SK-N-SH (cell line): ENCODE results near the gene MCUB. TPM values are rescaled to one million over a fixed set of nuclear protein-coding genes. Genes with fewer than 3 reads are reported as not detected.

Source experiments
- CTCF ChIA-PET: fragments of 300-600, 350-600 bp; formaldehyde crosslinking; extraction: SDS; loops from one replicate; lab custom pipeline; 2021; lab: Yijun Ruan, JAX
- POLR2A ChIA-PET: fragments of 350-600 bp; sonication (Branson Sonifier 250); formaldehyde crosslinking; extraction: SDS; loops from one replicate; lab custom pipeline; 2020; ENCODE audit warnings: antibody characterized with exemption, inconsistent platforms; lab: Yijun Ruan, JAX
- DNase-seq: peaks from one replicate; pipeline ENCODE4 v3.0.0; 2012
- H2AFZ ChIP-seq: fragments of 200-600 bp; sonication (generic); 2 replicates; pipeline ENCODE4 v1.8.1; 2016; ENCODE audit warnings: antibody characterized with exemption, mild to moderate bottlenecking, low read depth
- H3F3A ChIP-seq: fragments of 200-600 bp; sonication (generic); replicated peaks from 2 replicates; pipeline ENCODE3; 2016; ENCODE audit warnings: antibody characterized with exemption, mild to moderate bottlenecking; ENCODE audit not compliant: insufficient read depth
- H3K27ac ChIP-seq, 2 experiments: fragments of 200-500 bp in 1 of 2; fragments of 200-600 bp in 1 of 2; sonication (Bioruptor generic) in 1 of 2; sonication (generic), shearing (Covaris generic) in 1 of 2; 2 replicates each; pipeline versions ENCODE4 v1.5.1 to v1.6.1; 2014 to 2016; ENCODE audit warnings: low read depth in 2 of 2, inconsistent platforms in 1 of 2, low read length in 1 of 2, mild to moderate bottlenecking in 1 of 2, mixed read lengths in 1 of 2
- H3K27me3 ChIP-seq: fragments of 200-600 bp; sonication (generic), shearing (Covaris generic); 2 replicates; pipeline ENCODE4 v1.6.1; 2016; ENCODE audit warnings: mixed run types; ENCODE audit not compliant: insufficient read depth
- H3K36me3 ChIP-seq, 2 experiments: fragments of 200-500 bp in 1 of 2; fragments of 200-600 bp in 1 of 2; sonication (Bioruptor generic) in 1 of 2; sonication (generic) in 1 of 2; replicated peaks in 1 of 2; 2 replicates each; pipeline versions ENCODE3 to v1.5.1; 2014 to 2016; ENCODE audit warnings: low read length in 1 of 2, mild to moderate bottlenecking in 1 of 2; ENCODE audit not compliant: insufficient read depth in 2 of 2, control insufficient read depth in 1 of 2
- H3K4me1 ChIP-seq, 2 experiments: fragments of 200-500 bp in 1 of 2; fragments of 200-600 bp in 1 of 2; sonication (Bioruptor generic) in 1 of 2; sonication (generic), shearing (Covaris generic) in 1 of 2; 2 replicates each; pipeline versions ENCODE4 v1.5.1 to v1.6.1; 2014 to 2016; ENCODE audit warnings: low read depth in 1 of 2, low read length in 1 of 2, mixed run types in 1 of 2; ENCODE audit not compliant: insufficient read depth in 2 of 2, control insufficient read depth in 1 of 2
- H3K4me2 ChIP-seq: fragments of 200-600 bp; sonication (generic), shearing (Covaris generic); 2 replicates; pipeline ENCODE4 v1.6.1; 2017; ENCODE audit warnings: mixed run types
- H3K4me3 ChIP-seq, 2 experiments: fragments of 200-500 bp in 1 of 2; fragments of 200-600 bp in 1 of 2; sonication (Bioruptor generic) in 1 of 2; sonication (generic), shearing (Covaris generic) in 1 of 2; 2 replicates each; pipeline versions ENCODE4 v1.5.1 to v1.8.1; 2014 to 2016; ENCODE audit warnings: low read depth in 2 of 2, inconsistent platforms in 1 of 2, low read length in 1 of 2, mild to moderate bottlenecking in 1 of 2, mixed read lengths in 1 of 2, moderate library complexity in 1 of 2
- H3K79me2 ChIP-seq: fragments of 200-600 bp; sonication (generic); 2 replicates; pipeline ENCODE4 v1.8.1; 2017; ENCODE audit warnings: mild to moderate bottlenecking; ENCODE audit not compliant: insufficient read depth
- H3K9ac ChIP-seq: fragments of 200-600 bp; sonication (generic); 2 replicates; pipeline ENCODE4 v1.6.1; 2017; ENCODE audit warnings: mixed run types
- H3K9me2 ChIP-seq: fragments of 200-600 bp; sonication (generic); 2 replicates; pipeline ENCODE4 v1.6.1; 2017; ENCODE audit warnings: mixed run types
- H3K9me3 ChIP-seq: fragments of 200-600 bp; sonication (generic); 2 replicates; pipeline ENCODE4 v1.6.1; 2017; ENCODE audit warnings: mixed run types, mild to moderate bottlenecking, moderate library complexity
- H4K20me1 ChIP-seq: fragments of 200-600 bp; sonication (generic); 2 replicates; pipeline ENCODE4 v1.6.1; 2017; ENCODE audit warnings: mild to moderate bottlenecking, mixed run types; ENCODE audit not compliant: insufficient read depth
- ELF1 ChIP-seq: IDR thresholded peaks from 2 replicates; pipeline ENCODE4 v1.4.0; 2012
- EP300 ChIP-seq, 2 experiments: IDR thresholded peaks; 2 replicates each; pipeline versions ENCODE4 v1.4.0 to v1.6.1; 2012; ENCODE audit warnings: borderline replicate concordance in 1 of 2, low read depth in 1 of 2, low read length in 1 of 2
- FOXJ3 ChIP-seq: sonication (generic); formaldehyde crosslinking; IDR thresholded peaks from 2 replicates; pipeline ENCODE4 v1.5.1; 2020; ENCODE audit warnings: mild to moderate bottlenecking, missing genetic modification reagents
- FOXM1 ChIP-seq: IDR thresholded peaks from 2 replicates; pipeline ENCODE4 v1.4.0; 2012; ENCODE audit warnings: low read depth, mild to moderate bottlenecking
- MAX ChIP-seq: IDR thresholded peaks from 2 replicates; pipeline ENCODE4 v1.4.0; 2012; ENCODE audit warnings: low read depth
- PBX3 ChIP-seq: IDR thresholded peaks from 2 replicates; pipeline ENCODE4; 2012
- RCOR1 ChIP-seq: fragments of 150-350 bp; IDR thresholded peaks from 2 replicates; pipeline ENCODE4 v1.6.1; 2017; ENCODE audit warnings: antibody characterized with exemption, low read length
- REST ChIP-seq: IDR thresholded peaks from 2 replicates; pipeline ENCODE4 v1.6.1; 2012; ENCODE audit warnings: mild to moderate bottlenecking, low read depth, low read length, moderate library complexity
- RXRA ChIP-seq: IDR thresholded peaks from 2 replicates; pipeline ENCODE4 v1.4.0; 2012; ENCODE audit warnings: low read depth, mild to moderate bottlenecking, borderline replicate concordance
- TCF12 ChIP-seq: IDR thresholded peaks from 2 replicates; pipeline ENCODE4 v1.4.0; 2012
- TEAD4 ChIP-seq: IDR thresholded peaks from 2 replicates; pipeline ENCODE4 v1.4.0; 2012; ENCODE audit warnings: mild to moderate bottlenecking, borderline replicate concordance; ENCODE audit not compliant: insufficient read depth
- WGBS: methylation state at CpG from one replicate; pipeline ENCODE4 v1.1.6; 2017; ENCODE audit warnings: low lambda C conversion rate; 5-methylcytosine and 5-hydroxymethylcytosine counted together
- polyA plus RNA-seq, 3 experiments: library from polyadenylated mRNA; depleted of rRNA; stranded (reverse); fragments of >200 nt; gene quantifications; 2 replicates each; pipeline ENCODE4 v1.2.3, GENCODE V29; 2012
- TF ChIP-seq, protein P1 (sequence below): fragments of 150-350 bp; IDR thresholded peaks from 2 replicates; pipeline ENCODE4 v1.6.1; 2017; ENCODE audit warnings: antibody characterized with exemption, low read length, low read depth, borderline replicate concordance
- TF ChIP-seq, protein P2 (sequence below): IDR thresholded peaks from 2 replicates; pipeline ENCODE4 v1.4.0; 2012; ENCODE audit warnings: low read depth, borderline replicate concordance

MCUB gene
- polyA plus RNA-seq, 1 of the 3 experiments (the other 2 are of a cell fraction) = 39.3 TPM

- ChIA-PET CTCF (interaction anchor here (1.0 kb wide), 1 partner anchor 265 kb away, joined by 3 read pairs; the partner anchor contains the start of gene SEC24B), POLR2A (no interaction called here)
- Histone ChIP-seq H3F3A (peaks cover 11% of the 10 kb centered on the region), H3K4me2 (no peak overlapping the region), H3K4me3 (no peak overlapping the region), H3K27me3 (no peaks in the 10 kb centered on the region), H3K9ac (no peak overlapping the region), H3K9me2 (no peaks in the 10 kb centered on the region), H4K20me1 (no peaks in the 10 kb centered on the region), H3K4me1 (peaks cover 5 to 8% of the 10 kb centered on the region in 2 experiments; a peak in 3 of 4 replicates), H3K36me3 (peaks cover 13 to 32% of the 10 kb centered on the region in 2 experiments), H2AFZ (no peak overlapping the region), H3K79me2 (peaks cover 36% of the 10 kb centered on the region; the same call in 1 of the 2 replicates), H3K9me3 (no peaks in the 10 kb centered on the region), H3K27ac (no peak overlapping the region)
- WGBS = no CpG with 5 or more reads among the region's 1 CpG
- no peak for DNase-seq
- no peak for TF ChIP-seq TCF12
- no peak for TF ChIP-seq REST
- no peak for TF ChIP-seq ELF1
- no peak for TF ChIP-seq EP300 (IDR thresholded peaks at IDR 0.05; ENCODE audit: borderline replicate concordance in 1 of 2, low read depth in 1 of 2, low read length in 1 of 2)
- no peak for TF ChIP-seq RXRA
- TF ChIP-seq, protein P1, sequence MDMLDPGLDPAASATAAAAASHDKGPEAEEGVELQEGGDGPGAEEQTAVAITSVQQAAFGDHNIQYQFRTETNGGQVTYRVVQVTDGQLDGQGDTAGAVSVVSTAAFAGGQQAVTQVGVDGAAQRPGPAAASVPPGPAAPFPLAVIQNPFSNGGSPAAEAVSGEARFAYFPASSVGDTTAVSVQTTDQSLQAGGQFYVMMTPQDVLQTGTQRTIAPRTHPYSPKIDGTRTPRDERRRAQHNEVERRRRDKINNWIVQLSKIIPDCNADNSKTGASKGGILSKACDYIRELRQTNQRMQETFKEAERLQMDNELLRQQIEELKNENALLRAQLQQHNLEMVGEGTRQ = no peak
- TF ChIP-seq FOXJ3 = no peak
These were observed 138.6 kb downstream of the MCUB start for GRCh38 chr4:109698656-109699055.

GRCh38 chr4:109699553-109700225 is 139.6 kb downstream of the MCUB start:
- DNase-seq = no peak
- 89% methylated on average over 8 of the region's 8 CpGs for WGBS
- H3F3A ChIP-seq = peaks cover 20% of the 10 kb centered on the region
- no peak overlapping the region for H3K27ac ChIP-seq
- no peak overlapping the region for H3K4me2 ChIP-seq
- no peak overlapping the region for H2AFZ ChIP-seq
- H3K4me3 ChIP-seq = no peak overlapping the region
- H3K4me1 ChIP-seq = peaks cover 8 to 13% of the 10 kb centered on the region in 2 experiments; a peak in 3 of 4 replicates
- H3K9me3 ChIP-seq = no peaks in the 10 kb centered on the region
- peaks cover 36% of the 10 kb centered on the region; the same call in 1 of the 2 replicates for H3K79me2 ChIP-seq
- CTCF ChIA-PET = interaction anchor here (0.5 to 1.8 kb wide), 3 partner anchors 103 to 1585 kb away, joined by 3 to 5 read pairs (median 3); partner anchors contain the start of gene SEC24B
- no peaks in the 10 kb centered on the region for H3K9me2 ChIP-seq
- peaks cover 7 to 22% of the 10 kb centered on the region in 2 experiments for H3K36me3 ChIP-seq
- POLR2A ChIA-PET = no interaction called here
- no peak overlapping the region for H3K9ac ChIP-seq
- H4K20me1 ChIP-seq = no peaks in the 10 kb centered on the region
- H3K27me3 ChIP-seq = no peaks in the 10 kb centered on the region
- no peak for TF ChIP-seq PBX3
- TF ChIP-seq MAX = no peak
- no peak for TF ChIP-seq TEAD4
- no peak for TF ChIP-seq RCOR1
- no peak for TF ChIP-seq REST
- no peak for TF ChIP-seq RXRA
- TF ChIP-seq, protein P1 = no peak
- TF ChIP-seq FOXM1 = no peak
- TF ChIP-seq, protein P2, sequence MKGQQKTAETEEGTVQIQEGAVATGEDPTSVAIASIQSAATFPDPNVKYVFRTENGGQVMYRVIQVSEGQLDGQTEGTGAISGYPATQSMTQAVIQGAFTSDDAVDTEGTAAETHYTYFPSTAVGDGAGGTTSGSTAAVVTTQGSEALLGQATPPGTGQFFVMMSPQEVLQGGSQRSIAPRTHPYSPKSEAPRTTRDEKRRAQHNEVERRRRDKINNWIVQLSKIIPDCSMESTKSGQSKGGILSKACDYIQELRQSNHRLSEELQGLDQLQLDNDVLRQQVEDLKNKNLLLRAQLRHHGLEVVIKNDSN = no peak
- TF ChIP-seq FOXJ3 = no peak
